ENCODE data around the gene FPR1.
"Not testable (repeated sequence)": the region's sequence is repeated elsewhere in the genome, so short reads cannot be mapped to it uniquely, and the experiment has no call there.

FPR1 gene

DNA sequence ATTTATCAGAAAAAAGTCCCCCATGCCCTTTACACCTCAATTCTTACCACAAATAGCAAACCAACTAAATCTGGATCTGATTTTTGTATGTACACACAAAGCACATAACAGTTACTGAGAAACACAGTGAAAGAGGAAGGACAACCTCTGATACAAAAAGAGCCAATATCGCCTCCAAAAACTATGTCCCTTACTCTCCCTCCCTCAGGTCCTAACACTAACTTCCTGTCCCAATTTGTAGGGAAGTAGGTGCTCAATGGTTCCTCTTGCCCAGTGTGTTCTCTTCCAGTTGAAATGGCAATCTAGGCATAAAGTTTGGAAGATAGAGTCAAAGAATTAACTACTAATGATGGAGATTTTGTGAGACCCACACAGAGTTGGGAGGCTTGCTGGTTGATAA is 27.5 kb upstream of the FPR1 start:
- DNase-seq: no peak

DNA sequence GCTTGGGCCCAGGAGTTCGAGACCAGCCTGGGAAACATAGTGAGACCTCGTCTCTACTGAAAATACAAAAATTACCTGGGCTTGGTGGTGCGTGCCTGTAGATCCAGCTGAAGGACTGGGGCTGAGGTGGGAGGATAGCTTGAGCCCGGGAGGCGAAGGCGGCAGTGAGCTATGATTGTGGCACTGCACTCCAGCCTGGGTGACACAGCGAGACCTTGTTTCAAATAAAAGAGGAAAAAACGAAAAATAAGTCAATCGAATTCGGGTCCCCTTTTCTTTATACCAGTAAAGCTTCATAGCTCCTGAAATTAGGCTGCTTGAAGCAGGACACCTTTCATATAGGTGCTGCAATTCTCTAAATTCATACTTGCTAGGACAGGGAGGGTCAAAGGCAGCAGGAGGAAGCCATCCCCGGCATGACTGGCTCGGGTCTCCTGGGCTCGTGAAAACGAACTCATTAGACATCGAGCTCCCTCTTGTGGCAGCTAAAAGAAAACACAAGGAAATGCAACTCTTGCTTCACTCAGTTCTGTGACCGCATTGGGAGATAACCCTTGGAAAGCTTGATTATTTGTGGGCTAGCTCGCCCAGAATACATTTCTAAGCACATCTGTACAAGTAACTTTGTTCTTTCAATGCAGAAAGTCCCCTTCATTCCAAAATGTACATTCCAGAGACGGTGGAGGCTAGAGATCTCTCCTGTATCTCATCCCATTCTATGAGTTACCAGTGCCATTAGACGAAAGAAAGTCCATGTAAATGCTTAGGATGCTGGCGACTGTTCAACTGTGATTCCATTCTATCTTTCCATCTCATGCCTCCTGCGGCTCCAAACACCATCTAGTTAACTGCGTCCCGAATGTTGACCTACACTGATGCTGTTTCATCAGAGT is 26.1 kb upstream of the FPR1 start:
- DNase-seq: peak; percentile 46

DNA sequence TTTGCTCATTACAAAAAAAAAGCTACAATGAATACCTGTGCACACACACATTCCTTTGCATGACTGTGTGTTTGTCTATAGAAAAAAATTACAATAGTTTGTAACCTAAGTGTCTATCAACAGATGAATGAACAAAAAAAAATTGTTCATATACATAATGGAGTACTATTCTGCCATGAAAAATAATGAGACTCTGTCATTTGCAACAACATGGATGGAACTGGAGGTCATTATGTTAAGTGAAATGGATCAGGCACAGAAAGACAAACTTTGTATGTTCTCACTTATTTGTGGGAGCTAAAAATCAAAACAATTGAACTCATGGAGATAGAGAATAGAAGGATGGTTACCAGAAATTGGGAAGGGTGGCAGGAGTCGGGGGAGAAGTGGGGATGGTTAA is 24.9 kb upstream of the FPR1 start:
- DNase-seq: not testable (repeated sequence)

DNA sequence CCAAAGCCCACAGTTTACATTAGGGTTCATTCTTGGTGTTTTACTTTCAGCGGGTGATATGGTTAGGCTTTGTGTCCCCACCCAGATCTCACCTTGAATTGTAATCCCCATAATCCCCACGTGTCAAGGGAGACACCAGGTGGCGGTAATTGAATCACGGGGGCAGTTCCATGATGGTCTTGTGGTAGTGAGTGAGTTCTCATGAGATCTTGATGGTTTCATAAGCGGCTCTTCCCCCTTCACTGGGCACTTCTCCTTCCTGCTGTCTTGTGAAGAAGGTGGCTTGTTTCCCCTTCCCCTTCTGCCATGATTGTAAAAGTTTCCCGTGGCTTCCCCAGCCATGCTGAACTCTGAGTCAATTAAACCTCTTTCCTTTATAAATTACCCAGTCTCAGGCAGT is 21.3 kb upstream of the FPR1 start:
- no peak for DNase-seq

DNA sequence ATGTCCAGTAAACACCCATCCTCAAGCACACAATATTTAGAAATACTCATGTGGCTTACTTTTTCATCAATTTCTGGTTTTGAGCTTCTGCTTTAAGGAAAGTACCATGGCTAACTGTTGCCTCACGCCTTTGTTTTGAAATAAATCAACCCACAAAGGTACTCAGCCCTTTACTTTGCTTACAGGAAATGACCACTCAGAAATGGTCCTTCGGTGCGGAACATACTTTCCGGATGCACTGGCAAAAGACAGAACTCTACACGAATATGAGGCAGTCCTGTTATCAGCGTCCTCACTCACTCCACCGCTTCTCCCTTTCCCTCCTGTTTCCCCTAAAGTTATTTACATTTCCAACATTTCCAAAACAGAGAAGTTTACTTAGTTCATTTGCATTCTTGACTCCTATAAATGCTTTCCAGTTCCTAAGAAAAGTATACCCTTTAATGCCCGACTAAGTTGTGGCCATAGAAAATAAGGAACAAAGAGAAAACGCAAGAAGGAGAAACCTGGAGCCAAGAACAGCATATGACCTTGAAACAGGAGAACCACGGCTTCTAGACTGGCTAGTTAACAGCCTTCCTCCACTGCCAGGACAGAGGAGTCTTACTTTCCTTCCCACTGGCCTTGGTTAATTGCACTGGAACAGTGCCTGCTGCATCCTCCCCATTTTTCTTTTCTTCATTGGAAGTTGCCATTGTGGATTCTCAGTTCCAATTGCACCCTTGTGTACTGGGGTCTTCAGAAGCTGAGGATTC is 19.9 kb upstream of the FPR1 start:
- DNase-seq: no peak

DNA sequence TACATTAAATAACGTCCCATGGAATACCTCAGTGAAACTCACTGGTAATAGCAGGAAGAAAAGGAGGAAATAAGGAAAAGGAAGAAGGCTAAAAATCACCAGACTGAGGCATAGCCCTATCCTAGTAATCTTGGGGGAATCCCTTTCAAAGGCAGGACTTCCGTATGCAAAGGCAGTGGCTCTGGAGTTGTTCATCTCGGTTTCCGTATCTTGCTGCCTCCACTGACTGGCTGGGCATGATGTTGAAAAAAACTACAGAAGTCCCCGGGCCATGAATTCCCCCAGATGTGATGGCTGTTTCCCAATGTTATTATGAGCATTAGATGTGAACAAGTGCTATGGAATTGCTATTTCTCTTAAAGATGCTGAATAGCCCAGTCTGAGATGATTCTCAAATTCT is 14.8 kb upstream of the FPR1 start:
- DNase-seq: no peak

DNA sequence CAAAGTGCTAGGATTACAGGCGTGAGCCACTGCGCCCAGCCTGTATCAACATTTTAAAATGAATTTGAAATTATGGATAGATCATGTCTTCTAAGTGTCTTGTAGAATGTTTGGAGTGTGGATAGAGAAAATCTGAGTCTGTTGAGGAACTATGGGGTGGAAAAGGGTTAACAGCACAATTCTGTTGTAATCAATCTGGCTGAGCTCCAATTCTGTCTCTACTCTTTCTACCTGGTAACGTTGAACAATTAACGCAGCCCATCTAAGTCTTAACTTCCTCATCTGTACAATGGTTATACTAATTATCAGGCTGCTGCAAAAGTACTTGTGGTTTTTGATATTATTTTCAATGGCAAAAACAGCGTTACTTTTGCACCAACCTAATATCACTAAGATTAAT is 13.4 kb upstream of the FPR1 start:
- no peak for DNase-seq

DNA sequence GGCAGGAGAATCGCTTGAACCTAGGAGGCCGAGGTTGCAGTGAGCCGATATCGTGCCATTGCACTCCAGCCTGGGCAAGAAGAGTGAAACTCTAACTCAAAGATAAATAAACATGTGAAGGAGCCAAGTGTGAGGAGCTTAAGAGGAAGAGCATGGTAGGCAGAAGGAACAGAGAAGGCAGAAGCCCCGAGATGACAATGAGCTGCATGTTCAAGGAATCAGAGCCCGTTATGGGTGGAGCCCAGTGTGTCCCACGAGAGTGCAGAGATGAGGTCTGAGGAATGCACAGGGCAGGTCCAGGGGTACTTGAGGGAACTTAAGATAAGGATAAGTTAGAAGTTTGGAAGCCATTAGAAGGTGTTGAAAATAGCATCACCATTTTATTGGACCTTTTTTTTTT is 10.0 kb upstream of the FPR1 start:
- DNase-seq: no peak

DNA sequence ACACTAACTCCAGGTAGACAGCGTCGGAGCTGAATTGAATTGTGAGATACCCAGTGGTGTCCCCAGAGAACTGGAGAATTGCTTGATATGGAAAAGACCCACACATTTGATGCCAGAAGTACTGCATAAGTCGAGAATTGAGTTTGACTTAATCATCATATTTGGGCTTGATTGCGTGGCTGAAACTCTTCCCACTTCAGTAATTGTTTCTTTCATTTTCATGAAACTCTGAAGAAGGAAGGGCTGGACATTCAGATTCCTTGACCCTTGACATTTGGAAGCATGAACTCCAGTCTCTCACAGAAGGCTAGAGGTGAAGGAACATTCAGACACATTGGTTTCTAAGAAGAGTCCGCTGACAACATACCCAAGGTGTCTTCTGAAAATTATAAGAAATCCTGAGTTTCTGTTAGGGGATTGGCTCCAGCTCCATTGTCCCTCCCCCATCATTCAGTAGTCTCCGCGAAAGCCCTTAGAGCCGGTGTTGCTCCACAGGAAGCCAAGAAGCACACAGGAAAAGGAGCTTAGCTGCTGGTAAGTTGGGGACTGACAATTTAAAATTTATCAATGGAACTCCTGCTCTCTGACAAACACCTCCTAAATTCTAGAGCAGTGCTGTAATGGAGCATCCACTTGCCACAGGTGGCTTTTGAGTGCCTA is 9.1 kb upstream of the FPR1 start, which contains the start of gene FPR2:
TSS of gene FPR2 (plus strand) at position 484 of the 660 bp plus-strand sequence. CDS start 7,479 bp downstream, outside the sequence.
- DNase-seq: no peak

DNA sequence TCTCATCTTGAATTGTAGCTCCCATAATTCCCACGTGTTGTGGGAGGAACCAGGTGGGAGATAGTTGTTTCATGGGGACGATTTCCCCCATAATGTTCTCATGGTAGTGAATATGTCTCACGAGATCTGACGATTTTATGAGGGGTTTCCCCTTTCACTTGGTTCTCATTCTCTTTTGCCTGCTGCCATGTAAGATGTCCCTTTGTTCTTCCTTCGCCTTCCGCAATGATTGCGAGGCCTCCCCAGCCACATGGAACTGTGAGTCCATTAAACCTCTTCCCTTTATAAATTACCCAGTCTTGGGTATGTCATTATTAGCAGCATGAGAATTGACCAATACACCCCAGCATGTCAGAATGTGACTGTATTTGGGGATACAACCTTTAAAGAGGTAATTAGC is 3.9 kb upstream of the FPR1 start:
- no peak for DNase-seq

DNA sequence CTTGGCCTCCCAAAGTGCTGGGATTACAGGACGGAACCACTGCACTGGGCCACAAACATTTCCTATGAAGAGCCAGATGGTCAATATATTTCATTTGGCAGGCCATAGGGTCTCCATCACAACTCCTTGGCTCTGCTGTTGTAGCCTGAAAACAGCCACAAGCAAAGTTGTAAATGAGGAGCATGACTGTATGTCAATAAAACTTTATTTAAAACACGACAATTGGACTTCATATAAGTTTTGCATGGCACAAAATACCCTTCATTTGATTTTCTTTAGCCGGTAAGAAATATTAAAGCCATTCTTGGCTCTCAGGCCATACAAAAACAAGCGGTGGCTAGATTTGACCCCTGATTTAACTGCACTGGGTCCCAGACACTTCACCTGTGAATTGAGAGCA is 3.1 kb upstream of the FPR1 start:
- no peak for DNase-seq

DNA sequence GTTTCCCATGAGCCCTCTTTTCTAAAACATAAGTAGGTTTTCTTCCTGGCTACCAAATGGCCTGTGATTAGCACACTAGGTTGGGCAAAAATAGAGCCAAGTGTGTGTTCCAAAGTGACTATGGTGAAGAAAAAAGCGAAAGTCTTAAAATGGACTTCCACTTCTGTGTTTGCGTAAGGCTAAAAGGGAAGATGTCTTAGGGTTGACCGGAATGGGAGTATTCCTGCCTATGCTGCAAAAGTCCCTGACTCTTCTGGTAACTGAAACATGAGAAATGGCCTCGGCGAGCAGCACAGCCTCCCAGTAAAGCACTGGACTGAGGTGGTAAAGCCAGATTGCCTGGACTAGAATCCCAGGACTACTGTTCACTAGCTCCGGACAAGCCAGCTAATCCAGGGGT is 2.4 kb upstream of the FPR1 start:
- no peak for DNase-seq

DNA sequence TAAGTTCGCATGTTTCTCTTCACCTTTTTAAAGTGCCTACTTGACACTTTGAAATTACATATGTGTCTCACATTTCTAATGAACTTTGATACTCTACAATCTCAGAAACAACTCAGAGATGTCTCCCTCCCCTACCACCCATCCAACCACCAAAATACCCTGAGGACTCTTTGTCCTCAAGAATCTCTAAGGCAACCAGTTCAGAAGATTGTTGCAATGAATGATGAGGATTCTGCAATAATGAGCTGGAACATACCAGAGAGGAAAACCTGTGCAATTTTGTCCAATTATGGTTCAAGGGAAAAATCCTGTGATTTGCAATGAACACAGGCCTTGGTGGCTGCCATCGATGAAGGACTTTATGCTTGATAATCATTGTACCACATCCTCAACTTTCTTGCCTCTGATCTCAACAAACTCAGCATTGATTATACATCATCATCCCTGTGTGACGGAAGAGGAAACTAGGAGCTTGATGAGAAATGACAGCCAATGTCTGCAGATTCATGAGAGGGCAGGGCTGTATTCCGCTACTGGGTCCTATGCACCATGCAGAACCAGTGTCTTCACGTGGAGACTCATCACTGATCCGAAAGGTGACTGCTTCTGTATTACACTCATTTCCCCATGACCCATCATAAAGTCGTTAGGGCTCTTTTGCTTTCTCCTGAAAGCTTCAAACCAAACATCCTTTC is 1.1 kb downstream of the FPR1 start:
- no peak for DNase-seq

DNA sequence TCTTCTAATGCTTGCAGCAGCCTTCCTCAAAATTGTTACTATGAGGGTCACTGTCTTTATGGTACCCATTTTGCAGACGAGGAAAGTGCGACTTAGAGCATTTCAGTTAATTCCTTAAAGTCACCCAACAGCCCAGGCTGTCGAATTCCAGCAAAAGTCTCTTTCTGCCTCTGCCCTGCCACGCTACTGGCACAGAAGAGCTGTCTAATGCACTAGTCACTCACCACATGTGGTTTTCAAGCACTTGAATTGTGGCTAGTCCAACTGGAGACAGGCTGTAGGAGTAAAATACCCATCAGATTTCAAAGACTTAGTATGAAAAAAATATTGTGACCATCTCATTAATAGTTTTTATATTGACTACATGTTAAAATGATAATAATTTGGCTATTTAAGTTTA is 1.7 kb downstream of the FPR1 start:
- no peak for DNase-seq

DNA sequence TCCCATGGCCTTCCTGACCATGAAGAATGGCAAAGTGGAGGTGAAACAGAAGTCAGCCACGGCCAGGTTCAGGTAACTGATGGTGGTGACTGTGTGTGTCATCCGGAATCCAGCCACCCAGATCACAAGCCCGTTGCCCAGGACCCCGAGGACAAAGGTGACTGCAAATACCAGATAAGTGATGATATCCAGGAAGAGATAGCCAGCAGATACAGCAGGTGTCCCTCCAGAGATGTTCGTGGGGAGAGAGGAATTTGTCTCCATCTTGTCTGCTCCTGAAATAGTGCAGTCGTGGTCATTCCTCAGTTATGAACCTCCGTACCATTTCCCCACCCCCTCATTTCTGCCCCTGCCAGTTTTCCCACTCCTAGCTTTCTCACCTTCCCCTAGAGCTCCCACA is 4.9 kb downstream of the FPR1 start:
- DNase-seq: no peak

DNA sequence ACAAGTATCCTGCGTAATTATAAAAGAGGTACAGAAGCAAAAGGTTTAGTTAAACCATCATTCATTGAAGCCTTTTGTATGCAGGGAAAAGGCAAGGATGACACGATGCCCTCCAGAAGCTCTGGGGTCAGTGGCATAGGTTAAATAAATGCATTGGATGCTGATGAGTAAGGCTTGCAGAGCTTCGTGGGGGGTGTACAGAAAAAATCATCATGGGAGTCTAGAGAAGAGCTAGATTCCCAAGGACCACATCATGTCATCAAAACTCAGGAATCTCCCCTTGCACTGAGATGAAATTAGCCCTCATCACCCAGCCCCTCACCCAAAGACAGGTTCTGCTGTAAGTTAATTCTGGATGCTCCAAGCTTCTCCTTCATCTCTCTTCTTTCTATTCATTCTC is 8.3 kb downstream of the FPR1 start:
- DNase-seq: no peak

DNA sequence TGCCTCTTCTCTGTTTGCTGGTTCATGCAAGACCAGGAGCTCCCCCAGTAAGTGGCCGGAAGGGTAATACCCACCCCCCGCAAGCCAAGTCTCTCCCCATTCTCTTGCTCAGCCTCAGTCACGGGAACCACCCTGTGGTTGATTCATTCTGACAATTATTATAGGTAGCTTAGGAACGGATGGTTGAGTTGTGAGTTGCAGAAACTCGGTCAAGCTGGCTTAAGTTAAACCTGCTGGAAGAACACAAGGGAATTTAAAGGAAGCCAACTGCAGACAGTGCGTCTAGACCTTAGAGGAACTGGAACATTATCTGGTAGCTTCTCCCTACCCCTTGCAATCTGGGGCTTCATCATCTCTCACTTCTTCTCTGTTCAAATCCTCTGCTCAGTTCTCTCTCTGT is 8.9 kb downstream of the FPR1 start:
- no peak for DNase-seq

DNA sequence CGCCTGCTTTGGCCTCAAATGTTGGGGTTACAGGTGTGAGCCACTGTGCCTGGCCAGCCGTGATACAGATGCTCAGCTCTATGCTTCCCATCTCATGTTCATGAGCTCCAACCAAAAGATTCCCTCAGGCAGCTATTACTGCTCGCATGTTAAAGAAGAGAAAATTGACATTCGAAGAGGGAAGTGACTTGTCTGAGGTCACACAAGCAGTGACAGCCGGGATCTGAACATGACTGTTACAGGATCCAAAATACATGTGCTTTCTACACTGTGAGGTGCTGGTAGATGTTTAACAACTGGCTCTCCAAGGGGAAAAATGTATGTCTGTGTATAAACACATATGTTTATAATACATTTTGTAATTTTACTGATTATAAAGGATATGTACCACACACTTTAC is 11.3 kb downstream of the FPR1 start:
- no peak for DNase-seq

DNA sequence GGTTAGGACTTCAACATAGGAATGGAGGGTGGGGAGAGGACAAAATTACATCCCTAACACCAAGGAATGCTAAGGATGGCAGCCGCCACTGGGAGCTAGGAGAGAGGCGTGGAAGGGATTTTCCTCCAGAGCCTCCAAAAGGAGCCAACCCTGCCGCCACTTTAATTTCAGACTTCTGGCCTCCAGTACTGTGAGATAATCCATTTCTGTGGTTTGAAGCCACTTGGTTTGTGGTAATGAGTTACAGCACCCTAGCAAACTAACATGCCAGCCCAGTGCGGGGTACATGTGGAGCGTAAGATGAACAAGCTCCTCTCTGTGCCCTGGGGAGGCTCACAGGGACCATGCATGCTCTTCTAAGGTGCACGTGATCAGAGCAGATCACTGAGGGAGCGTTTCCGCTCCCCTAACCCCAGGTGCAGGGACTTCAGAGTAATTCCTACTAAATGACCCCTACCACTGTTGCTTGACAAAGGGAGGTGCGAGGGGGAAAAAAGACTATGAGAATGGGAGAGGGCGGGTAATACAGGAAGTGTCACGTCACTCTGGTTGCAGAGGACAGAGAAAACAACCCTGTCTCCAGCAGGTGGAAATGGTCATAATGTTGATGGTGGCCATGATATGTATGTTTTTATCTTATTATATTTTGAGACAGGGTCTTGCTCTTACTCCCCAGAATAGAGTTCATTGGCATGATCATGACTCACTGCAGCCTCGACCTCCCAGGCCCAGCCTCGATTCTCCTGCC is 12.0 kb downstream of the FPR1 start:
- no peak for DNase-seq

DNA sequence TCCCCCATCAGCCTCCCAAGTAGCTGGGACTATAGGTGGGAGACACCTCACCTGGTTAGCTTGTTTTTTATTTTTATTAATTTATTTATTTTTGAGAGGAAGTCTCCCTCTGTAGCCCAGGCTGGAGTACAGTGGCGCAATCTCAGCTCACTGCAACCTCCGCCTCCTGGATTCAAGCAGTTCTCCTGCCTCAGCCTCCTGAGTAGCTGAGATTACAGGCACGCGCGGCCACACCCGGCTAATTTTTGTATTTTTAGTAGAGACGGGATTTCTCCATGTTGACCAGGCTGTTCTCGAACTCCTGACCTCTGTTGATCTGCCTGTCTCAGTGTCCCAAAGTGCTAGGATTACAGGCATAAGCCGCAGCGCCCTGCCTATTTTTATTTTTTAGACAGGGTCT is 13.2 kb downstream of the FPR1 start:
- DNase-seq: not testable (repeated sequence)

DNA sequence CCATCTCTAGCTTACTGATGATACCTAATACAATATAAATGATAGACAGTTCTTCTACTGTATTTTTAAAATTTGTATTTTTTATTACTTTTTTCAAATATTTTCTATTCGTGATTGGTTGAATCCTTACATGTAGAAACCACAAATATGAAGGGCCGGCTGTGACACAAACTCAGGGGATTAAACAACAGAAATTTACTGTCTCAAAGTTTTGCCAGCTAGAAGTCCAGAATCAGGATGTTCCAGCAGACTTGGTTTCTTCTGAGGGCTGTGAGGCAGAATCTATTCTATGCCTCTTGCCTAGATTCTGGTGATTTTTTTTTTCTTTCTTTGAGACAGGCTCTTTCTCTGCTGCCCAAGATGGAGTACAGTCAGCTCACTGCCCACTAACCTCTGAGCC is 13.8 kb downstream of the FPR1 start:
- no peak for DNase-seq

DNA sequence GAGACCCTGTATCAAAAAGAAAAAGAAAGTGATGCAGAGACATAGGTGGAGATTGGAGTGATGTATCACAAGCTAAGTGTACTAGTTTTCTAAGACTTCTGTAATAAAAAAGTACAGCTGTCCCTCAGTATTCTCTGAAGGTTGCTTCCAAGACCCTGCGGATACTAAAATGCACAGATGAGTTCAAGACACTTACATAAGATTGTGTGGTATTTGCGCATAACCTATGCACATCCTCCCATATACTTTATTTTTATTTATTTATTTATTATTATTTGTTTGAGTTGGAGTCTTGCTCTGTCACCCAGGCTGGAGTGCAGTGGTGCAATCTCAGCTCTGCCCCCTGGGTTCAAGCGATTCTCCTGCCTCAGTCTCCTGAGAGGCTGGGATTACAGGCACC is 14.3 kb downstream of the FPR1 start:
- no peak for DNase-seq
